ENCODE data around the gene KRTAP3-3.
"Not testable (repeated sequence)": the region's sequence is repeated elsewhere in the genome, so short reads cannot be mapped to it uniquely, and the experiment has no call there.

Gene KRTAP3-3

DNA sequence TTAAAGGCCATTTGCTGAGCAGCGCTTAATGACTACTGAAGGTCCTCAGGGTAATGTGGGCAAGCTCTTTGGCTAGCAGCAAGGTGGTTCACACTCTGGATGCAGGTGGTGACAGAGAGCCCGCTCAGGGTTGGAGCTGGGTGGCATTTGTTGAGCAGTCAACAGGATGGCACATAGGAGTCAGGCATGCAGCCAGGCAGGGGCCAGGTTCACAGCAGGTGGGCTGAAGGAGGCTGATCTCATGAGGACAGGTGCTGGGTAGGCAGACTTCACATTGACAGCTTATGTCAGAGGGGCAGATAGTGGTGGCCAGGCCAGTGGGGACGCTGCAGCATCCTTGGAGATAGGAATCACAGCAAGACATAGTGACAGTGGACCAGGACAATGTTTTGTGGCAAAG lies 10.4 kb upstream of the KRTAP3-3 start:
- DNase-seq (ENCODE audit: low spot score): no peak

DNA sequence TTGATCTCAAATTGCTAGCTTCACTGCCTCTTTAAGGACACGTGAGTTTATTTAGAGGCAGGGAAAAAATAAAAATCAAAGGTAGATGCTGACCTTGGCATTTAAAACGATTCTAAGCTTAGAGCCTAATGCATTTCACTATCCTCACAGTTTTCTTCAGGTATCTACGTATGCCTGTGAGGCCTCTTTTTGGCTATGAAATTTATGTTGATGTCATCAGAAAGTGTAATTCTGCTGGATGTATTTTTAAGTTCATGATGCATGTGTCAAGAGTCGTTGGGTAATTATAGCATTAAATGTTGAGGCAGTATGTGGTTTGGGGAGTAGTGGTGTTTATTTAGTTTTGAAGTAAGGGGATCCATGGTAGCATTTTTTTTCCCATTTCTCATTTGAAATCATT lies 10.0 kb upstream of the KRTAP3-3 start:
- no peak for DNase-seq (ENCODE audit: low spot score)

DNA sequence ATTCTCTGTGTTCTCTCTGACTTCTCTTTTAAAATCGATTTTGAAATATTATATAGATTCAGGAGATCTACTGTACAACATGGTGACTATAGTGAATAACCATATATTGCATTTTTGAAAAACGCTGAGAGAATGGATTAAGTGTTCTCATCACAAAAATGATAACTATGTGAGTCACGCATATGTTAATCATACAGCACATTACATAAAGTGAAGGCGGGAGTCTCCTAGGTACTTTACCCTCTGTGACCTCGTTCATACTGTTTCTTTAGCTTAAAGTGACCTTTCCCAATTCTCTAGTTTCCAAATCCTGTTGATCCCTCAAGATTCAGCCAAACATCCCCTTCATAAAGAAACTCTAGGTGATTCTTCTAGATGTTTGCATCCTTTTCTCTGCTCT lies 8.8 kb upstream of the KRTAP3-3 start:
- DNase-seq (ENCODE audit: low spot score): no peak

DNA sequence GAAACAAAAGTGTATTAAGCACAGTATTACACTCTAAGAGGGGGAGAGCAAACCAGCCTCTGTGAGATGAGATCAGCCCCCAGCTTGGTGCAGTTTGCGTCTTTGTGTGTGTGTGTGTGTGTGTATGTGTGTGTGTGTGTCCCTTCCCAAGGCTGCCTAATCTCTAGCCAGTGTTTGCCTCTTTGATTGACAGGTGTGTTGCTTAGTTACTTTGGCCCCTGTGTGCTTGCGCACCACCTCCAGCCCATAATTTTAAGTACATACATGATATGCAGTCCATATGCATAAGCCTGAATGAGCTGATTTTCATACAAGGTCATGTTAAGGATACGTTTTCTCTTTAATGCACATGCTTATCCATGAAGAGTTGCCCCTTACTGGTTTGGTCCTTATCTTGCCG lies 7.8 kb upstream of the KRTAP3-3 start:
- no peak for DNase-seq (ENCODE audit: low spot score)

DNA sequence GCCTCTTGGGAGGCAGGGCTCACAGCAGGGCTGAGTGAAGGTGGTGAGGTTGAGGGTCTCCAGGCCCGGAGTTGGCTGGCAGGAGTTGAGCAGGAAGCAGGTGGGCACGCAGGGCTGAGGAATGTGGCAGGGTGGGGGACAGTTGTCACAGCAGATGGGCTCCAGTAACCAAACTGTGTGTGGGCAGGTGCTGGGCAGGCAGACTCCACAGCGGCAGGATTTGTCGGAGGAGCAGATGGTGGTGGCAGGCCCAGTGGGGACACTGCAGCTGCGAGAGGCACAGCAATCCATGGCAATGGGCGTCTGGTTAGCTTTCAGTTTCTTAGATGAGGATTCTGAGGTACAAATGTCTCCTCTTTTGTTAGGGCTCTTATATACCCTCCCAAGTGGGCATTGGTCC lies 5.6 kb upstream of the KRTAP3-3 start, which contains the start of gene KRTAP3-2:
KRTAP3-2 (minus strand) TSS at position 344 of the 400 bp plus-strand sequence; CDS start at position 291, 53 bp downstream.
- not testable (repeated sequence) for DNase-seq (ENCODE audit: low spot score)

DNA sequence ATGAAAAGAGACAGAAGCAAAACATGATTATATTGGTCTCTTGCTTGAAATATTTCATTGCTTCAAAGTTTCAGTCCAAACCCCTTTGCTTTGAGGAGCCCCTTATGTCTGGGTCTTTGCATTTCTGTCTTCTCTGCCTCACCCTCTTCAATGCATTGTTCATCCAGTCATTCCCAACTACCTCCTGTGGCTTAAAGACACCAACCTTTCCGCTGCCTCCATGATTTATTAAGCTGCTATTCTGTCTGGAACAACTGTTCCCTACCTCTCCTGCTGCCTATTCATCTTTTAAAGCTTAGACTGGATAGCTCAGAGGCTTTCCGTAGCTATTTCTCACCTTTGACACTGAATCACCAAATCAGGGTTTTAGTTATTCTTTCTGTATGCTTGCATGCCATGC lies 3.4 kb upstream of the KRTAP3-3 start:
- no peak for DNase-seq (ENCODE audit: low spot score)

DNA sequence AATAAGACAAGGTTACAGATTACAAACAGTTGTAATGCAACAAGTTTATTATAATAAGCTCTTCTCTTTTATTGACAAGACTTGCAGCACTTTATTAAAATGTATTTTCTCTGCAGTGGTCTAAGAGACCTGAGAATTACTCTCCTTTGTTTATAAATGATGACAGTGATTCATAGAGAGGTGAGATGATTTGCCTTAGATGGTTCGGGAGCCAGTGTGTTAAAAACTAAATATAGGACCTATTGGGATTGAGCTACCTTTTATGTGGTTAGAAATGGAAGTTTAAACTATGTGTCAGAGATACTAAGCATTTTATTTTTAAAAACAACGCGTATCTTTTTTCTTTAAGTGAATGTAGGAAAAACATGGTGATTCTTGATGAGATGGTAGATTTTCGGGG lies 2.9 kb upstream of the KRTAP3-3 start:
- no peak for DNase-seq (ENCODE audit: low spot score)

DNA sequence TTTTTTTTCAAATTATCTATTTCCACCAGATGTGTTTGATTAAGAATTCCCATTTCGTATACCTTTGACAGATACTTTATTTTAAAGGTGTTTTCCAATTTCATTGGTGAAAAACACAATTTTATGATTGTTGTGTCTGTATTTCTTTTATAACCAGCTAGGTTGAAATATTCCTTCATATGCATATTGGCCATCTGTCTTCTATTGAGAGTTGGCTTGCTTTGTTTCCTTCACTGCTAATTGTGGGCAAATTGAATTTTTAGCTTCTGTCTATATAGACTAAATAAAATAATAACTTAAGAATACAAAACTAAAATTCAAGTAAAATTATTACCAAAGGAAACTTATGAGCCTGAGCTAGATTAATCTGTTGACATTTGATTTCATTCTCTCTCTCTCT lies 1.2 kb upstream of the KRTAP3-3 start:
- no peak for DNase-seq (ENCODE audit: low spot score)

DNA sequence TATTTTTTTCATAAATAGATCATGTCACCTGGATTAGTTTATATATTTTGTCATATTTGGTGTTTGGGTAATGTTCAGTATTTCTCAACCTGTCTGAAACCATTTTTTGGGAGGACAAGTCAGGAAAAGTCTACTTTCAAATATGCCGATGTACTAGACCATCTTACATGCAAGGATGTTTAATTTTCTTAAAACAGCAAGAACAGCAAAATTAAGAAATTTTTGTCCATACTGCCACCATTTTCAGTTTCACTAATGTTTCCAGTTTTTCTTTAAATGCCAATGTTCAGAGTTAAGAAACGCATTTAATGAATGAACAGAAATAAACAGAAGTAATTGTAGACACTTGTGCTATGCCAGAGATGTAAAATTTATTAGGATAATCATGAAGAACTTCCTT lies 880 bp downstream of the KRTAP3-3 start:
- no peak for DNase-seq (ENCODE audit: low spot score)

DNA sequence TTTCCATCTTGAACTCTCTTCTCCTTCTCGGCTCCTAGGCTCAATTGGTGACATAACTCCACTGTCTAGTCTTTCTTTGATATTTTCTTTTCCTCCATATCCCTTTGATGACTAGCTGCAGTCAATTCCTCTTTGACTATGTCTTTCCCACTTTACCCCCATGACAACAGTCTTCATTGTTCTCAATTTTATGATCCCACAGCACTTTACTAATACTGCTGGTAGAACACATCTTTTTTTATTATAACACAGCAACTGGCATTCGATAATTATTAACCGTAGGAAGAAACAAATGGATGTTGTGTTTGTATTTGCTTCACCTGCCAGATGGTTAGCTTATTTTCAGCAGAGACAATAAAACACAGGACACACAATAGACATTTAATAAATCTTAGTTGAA lies 1.3 kb downstream of the KRTAP3-3 start:
- no peak for DNase-seq (ENCODE audit: low spot score)

DNA sequence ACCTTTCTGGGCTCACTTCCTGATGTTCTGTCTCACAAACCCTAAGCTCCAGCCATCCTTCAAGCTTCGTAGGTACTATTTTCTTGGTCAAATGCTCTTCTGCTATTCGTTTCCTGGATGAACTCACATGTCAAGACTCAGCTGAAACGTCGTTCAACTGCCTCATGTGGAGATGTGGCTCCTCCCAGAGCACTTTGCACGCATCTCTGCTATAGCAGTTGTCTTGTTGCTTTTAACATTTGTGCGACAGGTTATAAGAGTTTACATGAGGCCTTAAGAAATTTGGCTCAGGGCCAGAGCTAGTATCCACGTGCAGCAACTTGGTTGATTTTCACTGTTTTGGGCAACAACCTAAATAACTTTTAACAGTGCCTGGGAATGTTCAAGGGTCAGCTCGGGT lies 7.0 kb downstream of the KRTAP3-3 start:
- DNase-seq (ENCODE audit: low spot score): no peak

DNA sequence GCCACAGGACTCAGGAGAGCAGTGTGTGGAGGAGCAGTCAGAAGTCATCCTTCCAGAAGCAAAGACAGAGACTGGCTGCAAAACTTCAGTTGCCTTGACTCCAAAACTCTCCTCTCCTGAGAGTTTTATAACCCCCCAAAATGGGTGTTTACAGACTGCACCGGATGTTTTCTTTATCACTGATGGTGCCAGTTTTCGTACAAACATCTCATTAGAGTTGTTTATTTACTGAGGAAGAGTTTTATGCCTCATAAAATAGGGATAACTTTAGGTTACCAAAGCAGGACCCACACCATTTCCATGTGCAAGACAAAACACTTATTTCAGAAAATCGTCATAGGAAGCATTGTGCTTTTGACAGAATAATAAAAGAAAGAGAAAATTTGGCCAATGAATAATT lies 9.7 kb downstream of the KRTAP3-3 start, which contains the start of gene KRT40:
KRT40 (minus strand) TSS at position 101 of the 400 bp plus-strand sequence; CDS start at position 48, 53 bp downstream.
- no peak for DNase-seq (ENCODE audit: low spot score)

DNA sequence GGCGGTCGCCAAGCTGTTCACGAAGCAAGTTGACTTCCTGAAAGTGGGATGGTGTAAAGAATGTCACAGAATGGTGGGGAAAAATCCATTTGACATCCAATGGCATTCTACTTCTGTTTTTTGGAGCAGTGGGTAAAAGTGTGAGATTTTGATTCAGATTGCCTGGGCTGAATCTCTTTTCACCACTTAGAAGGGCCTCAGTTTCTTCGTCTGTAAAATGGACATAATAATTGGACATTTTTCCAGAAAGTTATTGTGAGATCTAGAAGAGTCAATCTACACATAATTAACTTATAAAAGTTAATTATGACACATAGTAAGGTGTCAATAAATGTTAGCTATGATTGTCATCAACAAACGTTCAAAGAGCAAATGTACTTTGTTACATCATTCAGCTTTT lies 12.8 kb downstream of the KRTAP3-3 start:
- DNase-seq (ENCODE audit: low spot score): no peak

DNA sequence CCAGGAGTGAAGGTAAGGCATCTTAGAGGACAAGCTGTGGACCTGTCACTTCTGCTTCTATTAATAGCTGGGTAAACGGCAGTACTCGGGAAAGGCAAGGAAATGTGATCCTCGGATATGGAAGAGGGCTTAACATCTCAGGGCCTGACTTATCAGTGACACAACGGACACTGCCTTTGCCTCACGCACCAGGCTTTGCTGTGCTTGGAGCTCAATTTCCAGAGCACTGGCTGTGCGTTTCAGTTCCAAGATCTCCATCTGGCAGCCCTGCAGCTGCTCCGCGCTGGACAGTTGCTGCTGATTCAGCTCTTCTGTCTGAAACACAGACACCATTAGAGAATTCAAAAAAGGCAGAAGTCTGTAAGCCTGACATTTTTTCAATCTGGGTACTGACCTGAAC lies 13.4 kb downstream of the KRTAP3-3 start:
- no peak for DNase-seq (ENCODE audit: low spot score)

DNA sequence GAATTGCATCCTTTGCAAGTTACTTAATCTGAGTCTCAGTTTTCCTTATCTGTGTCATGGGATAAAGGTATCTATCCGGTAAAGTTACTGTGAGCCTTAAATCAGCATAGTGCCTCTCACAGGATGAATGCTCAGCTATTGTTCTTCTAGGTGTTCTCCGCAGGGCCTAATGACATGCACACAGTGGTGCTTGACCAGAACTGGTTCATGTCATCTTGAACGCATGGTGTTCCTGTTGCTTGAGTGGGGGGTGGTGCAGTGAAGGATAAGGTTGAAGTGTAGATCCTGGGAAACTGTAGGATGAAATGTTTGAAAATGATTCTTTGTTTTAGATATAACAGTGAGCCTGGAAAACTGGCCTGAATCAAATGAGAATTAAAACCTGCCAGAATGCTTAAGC lies 13.8 kb downstream of the KRTAP3-3 start:
- no peak for DNase-seq (ENCODE audit: low spot score)

DNA sequence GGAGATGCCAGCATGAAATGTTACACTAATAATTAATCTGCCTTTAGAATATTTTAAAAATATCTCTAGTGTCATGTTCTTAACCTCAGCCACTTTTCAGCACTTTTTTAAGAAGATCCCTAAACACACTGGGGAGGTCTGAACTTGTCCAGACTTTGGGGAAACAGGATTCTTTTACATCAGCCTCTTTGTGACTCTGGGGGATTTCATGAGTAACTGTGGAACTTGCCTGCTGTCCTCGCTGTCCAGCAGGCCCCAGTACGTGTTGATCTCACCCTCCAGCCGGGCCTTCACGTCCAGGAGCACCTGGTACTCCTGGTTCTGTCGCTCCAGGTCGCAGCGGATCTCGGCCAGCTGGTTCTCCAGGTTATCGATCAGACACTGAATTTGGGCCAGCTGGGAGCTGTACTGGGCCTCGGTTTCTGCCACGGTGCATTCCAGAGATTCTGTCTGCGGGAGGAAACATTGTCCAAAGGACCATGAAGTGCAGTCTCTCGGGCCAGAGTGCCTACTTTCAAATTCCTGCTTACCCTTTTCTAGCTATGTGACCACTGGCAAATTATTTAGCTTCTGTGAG lies 15.3 kb downstream of the KRTAP3-3 start:
- no peak for DNase-seq (ENCODE audit: low spot score)

DNA sequence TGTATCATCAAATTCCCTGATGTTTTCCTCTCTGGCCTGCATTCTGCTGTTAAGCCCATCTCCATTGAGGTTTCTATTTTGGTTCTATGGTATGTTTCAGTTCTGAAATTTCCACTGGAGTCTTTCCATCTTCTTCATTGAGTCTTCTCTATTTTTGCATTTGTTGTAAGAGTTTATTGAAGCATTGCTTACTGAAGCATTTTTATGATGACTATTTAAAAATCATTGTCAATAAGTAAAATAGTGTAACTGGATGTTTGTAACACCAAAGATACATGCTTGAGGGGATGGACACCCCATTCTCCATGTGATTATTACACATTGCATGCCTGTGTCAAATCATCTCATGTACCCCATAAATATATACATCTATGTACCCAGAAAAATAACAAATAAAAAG lies 18.4 kb downstream of the KRTAP3-3 start:
- no peak for DNase-seq (ENCODE audit: low spot score)

DNA sequence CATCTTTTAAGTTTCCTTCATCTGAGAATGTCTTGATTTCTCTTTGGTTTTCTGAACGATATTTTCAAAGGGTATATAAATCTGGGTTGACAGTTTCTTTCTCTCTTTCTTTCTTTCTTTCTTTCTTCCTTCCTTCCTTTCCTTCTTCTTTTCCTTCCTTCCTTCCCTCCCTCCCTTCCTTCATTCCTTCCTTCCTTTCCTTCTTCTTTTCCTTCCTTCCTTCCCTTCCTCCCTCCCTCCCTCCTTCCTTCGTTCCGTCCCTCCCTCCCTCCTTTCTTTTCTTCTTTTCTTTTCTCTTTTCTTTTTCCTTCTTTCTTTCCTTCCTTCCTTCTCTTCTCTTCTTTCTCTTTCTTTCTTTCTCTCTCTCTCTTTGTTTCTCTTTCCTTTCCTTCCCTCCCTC lies 19.6 kb downstream of the KRTAP3-3 start:
- DNase-seq (ENCODE audit: low spot score): no peak

DNA sequence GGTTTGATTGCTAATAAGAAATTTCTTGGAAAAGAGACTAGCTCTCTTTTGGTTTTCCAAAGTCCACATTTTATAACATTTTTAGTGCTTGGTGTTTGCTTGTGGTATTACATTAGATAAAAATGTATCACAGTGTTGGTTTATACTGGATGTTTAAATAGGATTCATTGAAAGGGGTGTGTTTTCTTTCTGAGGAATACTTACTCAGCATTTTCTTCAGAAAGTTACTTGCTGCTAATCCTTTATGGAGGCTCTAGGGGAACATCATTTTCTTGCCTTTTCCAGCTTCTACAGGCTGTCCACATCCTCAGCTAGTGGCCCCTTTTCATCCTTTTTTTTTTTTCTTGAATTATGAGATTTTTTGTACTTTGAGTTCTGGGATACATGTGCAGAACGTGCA lies 26.4 kb downstream of the KRTAP3-3 start:
- no peak for DNase-seq (ENCODE audit: low spot score)

DNA sequence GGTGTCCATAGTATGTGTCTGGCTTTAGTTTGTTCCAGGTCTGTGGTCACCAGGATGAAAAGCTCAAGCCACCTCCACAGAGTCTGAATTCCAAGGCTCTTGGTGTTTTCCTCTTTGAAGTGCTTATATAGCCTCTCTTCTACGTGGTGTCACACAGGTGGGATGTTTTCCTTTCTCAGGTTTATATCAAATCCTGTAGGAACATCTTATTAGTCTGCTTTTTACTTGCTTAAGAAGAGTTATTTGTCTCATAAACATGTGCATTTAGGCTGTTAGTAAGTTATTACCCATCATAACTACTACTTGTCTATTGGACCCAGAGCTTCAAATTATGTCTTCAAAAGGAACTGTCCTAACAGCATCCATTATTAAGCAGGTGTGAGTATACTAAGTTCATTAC lies 27.1 kb downstream of the KRTAP3-3 start, which contains the start of gene KRT39:
KRT39 (minus strand) TSS at position 101 of the 400 bp plus-strand sequence; CDS start at position 9, 92 bp downstream.
- no peak for DNase-seq (ENCODE audit: low spot score)

DNA sequence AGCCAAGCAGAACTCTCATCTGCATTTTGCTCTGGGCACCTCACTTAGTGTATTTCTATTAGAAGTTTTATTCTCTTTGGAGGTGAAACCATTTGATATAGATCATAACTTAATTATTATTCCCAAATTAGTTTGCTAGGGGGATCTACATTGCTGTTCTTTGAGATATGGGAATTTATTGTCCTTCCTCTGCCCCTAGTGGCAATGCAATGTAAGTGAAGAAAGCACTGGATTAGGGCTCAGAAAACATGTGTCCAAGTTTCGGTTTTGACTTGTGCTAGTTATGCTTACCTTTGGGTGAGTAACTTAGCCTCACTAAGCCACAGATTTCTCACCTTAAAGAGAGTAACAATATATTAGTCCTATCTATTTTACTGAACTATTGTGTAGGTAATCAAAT lies 30.1 kb downstream of the KRTAP3-3 start:
- DNase-seq (ENCODE audit: low spot score): no peak

DNA sequence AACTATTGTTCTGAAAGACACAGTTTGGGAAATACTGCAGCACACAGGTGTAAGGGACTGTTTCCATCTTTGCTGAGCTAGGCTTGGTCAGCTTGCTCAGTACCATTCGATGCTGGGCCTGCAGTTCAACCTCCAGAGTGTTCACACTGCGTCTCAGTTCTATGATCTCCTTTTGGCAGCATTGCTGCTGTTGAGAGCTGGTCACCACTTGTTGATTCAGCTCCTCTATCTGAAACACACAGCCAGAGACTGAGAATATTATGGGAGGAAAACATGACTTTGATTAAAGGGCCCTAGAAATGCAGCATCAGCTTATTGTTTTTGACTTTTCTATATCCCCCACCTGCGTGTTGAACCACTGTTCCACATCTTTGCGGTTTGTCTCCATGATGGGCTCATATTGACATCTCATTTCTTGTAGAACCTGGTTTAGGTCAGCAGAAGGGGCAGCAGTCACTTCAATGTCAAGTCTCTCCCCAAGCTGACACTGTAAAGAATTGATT lies 31.9 kb downstream of the KRTAP3-3 start:
- no peak for DNase-seq (ENCODE audit: low spot score)

DNA sequence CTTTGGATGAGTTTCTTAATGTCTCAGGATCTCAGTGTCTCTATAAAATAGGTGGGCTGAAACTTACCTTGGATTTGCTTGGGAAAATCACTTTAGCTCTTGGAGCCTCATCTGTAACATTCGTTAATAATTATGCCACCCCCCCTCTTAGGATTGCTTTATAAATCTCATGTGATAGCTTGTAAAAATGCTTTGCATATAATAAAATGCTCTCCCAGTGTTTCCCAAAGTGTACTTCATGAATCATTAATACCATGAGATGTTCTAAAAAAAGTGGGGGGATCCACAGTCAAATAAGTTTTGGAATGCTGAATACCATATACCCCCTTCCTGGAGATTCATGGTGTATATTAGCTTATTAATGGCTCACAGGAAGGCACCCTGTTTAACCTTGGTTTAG lies 32.4 kb downstream of the KRTAP3-3 start:
- DNase-seq (ENCODE audit: low spot score): no peak

DNA sequence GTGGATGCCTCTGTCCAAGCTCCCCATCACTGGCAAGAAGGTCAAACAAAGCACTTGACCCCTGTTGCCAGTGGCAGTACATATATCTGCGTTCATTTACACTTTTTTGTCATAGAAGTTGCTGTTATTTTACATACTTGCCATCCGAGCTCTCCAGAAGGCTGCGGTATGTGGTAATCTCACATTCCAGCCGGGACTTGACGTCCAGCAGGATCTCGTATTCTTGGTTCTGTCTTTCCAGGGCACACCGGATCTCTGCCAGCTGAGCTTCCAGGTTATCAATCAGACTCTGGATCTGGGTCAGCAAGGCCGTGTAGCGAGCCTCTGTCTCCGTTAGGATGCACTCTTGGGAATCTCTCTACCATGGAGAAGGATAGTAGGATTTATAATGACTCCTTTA lies 33.8 kb downstream of the KRTAP3-3 start:
- no peak for DNase-seq (ENCODE audit: low spot score)

All from HuH-7 (cell line).